GM12878 (cell line): Measurements from ENCODE around the gene TSHB. TPM values are rescaled to one million over a fixed set of nuclear protein-coding genes. Genes with fewer than 3 reads are reported as not detected.

Experiments used
- ATAC-seq: fragments of 200-7000 bp; cut with Tn5 transposase; 3 replicates; pipeline ENCODE4 v1.9.1; 2020; ENCODE audit warnings: mild to moderate bottlenecking, moderate library complexity
- BruUV-seq: library from RNA; stranded (reverse); fragments of 400-500 nt; replicated peaks from 2 replicates; lab custom pipeline; 2021; lab: Mats Ljungman, UMichigan
- CTCF ChIA-PET: fragments of 300-600 bp; sonication (Branson Sonifier 250); formaldehyde crosslinking; extraction: SDS; loops from one replicate; lab custom pipeline; 2021; ENCODE audit warnings: inconsistent platforms; lab: Yijun Ruan, JAX
- POLR2A ChIA-PET: fragments of 350-600 bp; formaldehyde crosslinking; extraction: SDS; loops from one replicate; lab custom pipeline; 2021; ENCODE audit warnings: inconsistent platforms; lab: Charles Lee
- RAD21 ChIA-PET: fragments of 300-600 bp; sonication (Branson Sonifier 250); formaldehyde crosslinking; loops from one replicate; lab custom pipeline; 2023; ENCODE audit warnings: antibody characterized with exemption; ENCODE audit not compliant: unreplicated experiment; lab: Charles Lee
- SMC1A ChIA-PET: fragments of 300-600 bp; sonication (Branson Sonifier 250); formaldehyde crosslinking; loops from one replicate; lab custom pipeline; 2023; ENCODE audit not compliant: unreplicated experiment, uncharacterized antibody; lab: Charles Lee
- DNase-seq: peaks from one replicate; pipeline ENCODE4 v3.0.0-alpha.2; 2011; ENCODE audit warnings: low read depth, low spot score
- FAIRE-seq: peaks from 3 replicates; lab custom pipeline; 2011; peaks lifted over from hg19 to GRCh38; lab: Jason Lieb, UNC
- H2AFZ ChIP-seq: 2 replicates; pipeline ENCODE4 v1.6.0; 2011; ENCODE audit warnings: low read depth, low read length, control low read depth; ENCODE audit not compliant: control insufficient read depth
- H3K27ac ChIP-seq: 2 replicates; pipeline ENCODE4 v1.5.1; 2011; ENCODE audit warnings: control low read depth; ENCODE audit not compliant: control insufficient read depth, insufficient read depth
- H3K27me3 ChIP-seq, 2 experiments: replicated peaks in 1 of 2; 2 replicates each; pipeline versions ENCODE4 v1.6.0 to v1.6.1; 2011; ENCODE audit warnings: low read length in 1 of 2; ENCODE audit not compliant: control insufficient read depth in 2 of 2, insufficient read depth in 2 of 2
- H3K36me3 ChIP-seq, 2 experiments: 2 replicates each; pipeline ENCODE4 v1.5.1; 2011; ENCODE audit warnings: low read length in 1 of 2; ENCODE audit not compliant: control insufficient read depth in 2 of 2, insufficient read depth in 2 of 2
- H3K4me1 ChIP-seq: 2 replicates; pipeline ENCODE4 v1.6.1; 2011; ENCODE audit warnings: mild to moderate bottlenecking, low read length, moderate library complexity, mixed read lengths; ENCODE audit not compliant: control insufficient read depth, insufficient read depth
- H3K4me2 ChIP-seq: 2 replicates; pipeline ENCODE4 v1.6.0; 2011; ENCODE audit warnings: control low read depth; ENCODE audit not compliant: control insufficient read depth, insufficient read depth
- H3K4me3 ChIP-seq: fragments of 200-600 bp; sonication (generic); 2 replicates; pipeline ENCODE4 v1.5.1; 2016
- H3K79me2 ChIP-seq: 2 replicates; pipeline ENCODE4 v1.6.0; 2011; ENCODE audit warnings: low read length; ENCODE audit not compliant: control insufficient read depth, insufficient read depth
- H3K9ac ChIP-seq: 2 replicates; pipeline ENCODE4 v1.8.0; 2011; ENCODE audit warnings: low read length, control low read depth, mixed read lengths; ENCODE audit not compliant: control insufficient read depth, insufficient read depth
- H3K9me3 ChIP-seq: replicated peaks from 3 replicates; pipeline ENCODE4 v1.5.1; 2011; ENCODE audit warnings: mild to moderate bottlenecking, low read length; ENCODE audit not compliant: control insufficient read depth, insufficient read depth
- H4K20me1 ChIP-seq: 2 replicates; pipeline ENCODE4 v1.6.0; 2011; ENCODE audit not compliant: control insufficient read depth, insufficient read depth
- CEBPB ChIP-seq, 2 experiments: fragments of 150-350 bp in 1 of 2; IDR thresholded peaks; 2 replicates each; pipeline ENCODE4 v1.6.1; 2012 to 2014; ENCODE audit warnings: low read depth in 2 of 2, low read length in 2 of 2, borderline replicate concordance in 1 of 2, inconsistent platforms in 1 of 2
- DPF2 ChIP-seq: fragments of 450-650 bp; IDR thresholded peaks from 2 replicates; pipeline ENCODE4 v1.6.1; 2017; ENCODE audit warnings: mild to moderate bottlenecking
- IKZF2 ChIP-seq, 2 experiments: fragments of 450-650 bp; IDR thresholded peaks; 2 replicates each; pipeline ENCODE4 v1.6.1; 2017; ENCODE audit warnings: mild to moderate bottlenecking in 2 of 2, moderate library complexity in 2 of 2
- JUND ChIP-seq: IDR thresholded peaks from 2 replicates; pipeline ENCODE4 v1.6.1; 2012; ENCODE audit warnings: low read depth, mild to moderate bottlenecking, low read length, improper control_type of control experiment, moderate library complexity
- KAT2A ChIP-seq: conservative IDR thresholded peaks from 2 replicates; pipeline ENCODE4 v1.6.1; 2011; ENCODE audit warnings: low read depth, low read length; ENCODE audit not compliant: control insufficient read depth
- SIX5 ChIP-seq: IDR thresholded peaks from 2 replicates; pipeline ENCODE4 v1.6.1; 2011; ENCODE audit warnings: mild to moderate bottlenecking, low read depth, low read length, moderate library complexity; ENCODE audit not compliant: severe bottlenecking
- SMAD1 ChIP-seq: fragments of 450-650 bp; IDR thresholded peaks from 2 replicates; pipeline ENCODE4 v1.6.1; 2018; ENCODE audit warnings: mild to moderate bottlenecking, low read depth; ENCODE audit not compliant: partially characterized antibody
- SUZ12 ChIP-seq: fragments of 200-600 bp; sonication (generic); IDR thresholded peaks from one replicate; pipeline ENCODE4 v1.6.1; 2018; ENCODE audit warnings: antibody characterized with exemption, mild to moderate bottlenecking; ENCODE audit not compliant: unreplicated experiment
- USF2 ChIP-seq: IDR thresholded peaks from 2 replicates; pipeline ENCODE4 v1.6.1; 2011; ENCODE audit warnings: low read depth, low read length, improper control_type of control experiment, borderline replicate concordance
- ZBTB4 ChIP-seq: fragments of 450-650 bp; formaldehyde crosslinking; IDR thresholded peaks from 2 replicates; pipeline ENCODE4 v1.4.0; 2022; ENCODE audit warnings: mild to moderate bottlenecking, moderate library complexity
- ZNF592 ChIP-seq: fragments of 450-650 bp; IDR thresholded peaks from 2 replicates; pipeline ENCODE4 v1.6.1; 2017; ENCODE audit warnings: mild to moderate bottlenecking, moderate library complexity
- WGBS: methylation state at CpG from one replicate; pipeline ENCODE4 v1.1.6; 2016; ENCODE audit warnings: low lambda C conversion rate; ENCODE audit not compliant: insufficient replicate concordance, insufficient coverage; ENCODE audit errors: missing lambda C conversion rate; 5-methylcytosine and 5-hydroxymethylcytosine counted together
- in situ Hi-C: fragments of 300-500 bp; cut with MboI; formaldehyde crosslinking; loops from 9 replicates; pipeline ENCODE4 v1.14.3; 2018; ENCODE audit warnings: mixed read lengths
- intact Hi-C: fragments of 100-400 bp; cut with micrococcal nuclease; formaldehyde crosslinking; loops from one replicate; pipeline ENCODE4 v1.14.2; 2022; ENCODE audit not compliant: unreplicated experiment
- polyA plus RNA-seq, 11 experiments: library from polyadenylated mRNA; depleted of rRNA in 4 of 11; unstranded in 6 of 11; stranded (reverse) in 5 of 11; fragments of >200 nt; fragmentation: Nextera tagmentation in 4 of 11; fragmentation: Illumina TruSeq in 1 of 11; extraction: Ambion mirVana in 4 of 11; extraction: Trizol in 1 of 11; gene quantifications; 1 replicate in 1 of 11; 2 replicates in 10 of 11; pipeline versions ENCODE4 v1.2.1 to v1.2.3, GENCODE V29; 2011 to 2016; ENCODE audit warnings: inconsistent platforms in 2 of 11, missing spikeins in 2 of 11, low read depth in 1 of 11
- total RNA-seq, 4 experiments: library from RNA; depleted of rRNA in 3 of 4; stranded (reverse); fragments of >200 nt in 3 of 4; fragmentation: Illumina TruSeq in 1 of 4; extraction: Trizol in 1 of 4; gene quantifications; 2 replicates each; pipeline versions ENCODE4 v1.2.1 to v1.2.3, GENCODE V29; 2013 to 2021

The TSHB gene
- total and polyA plus RNA-seq, 10 of the 15 experiments (the other 5 are each of a cell fraction or from before 2014, with no cell fraction given): not detected

- no peaks in the 10 kb centered on the region for H3K27me3 ChIP-seq
- H4K20me1 ChIP-seq: no peaks in the 10 kb centered on the region
- no peak for FAIRE-seq
- ATAC-seq: peak; percentile 98
- CTCF ChIA-PET: interaction anchor here (0.8 to 1.9 kb wide), 3 partner anchors 10 to 26 kb away, joined by 3 to 12 read pairs (median 3); no protein-coding TSS in a partner anchor
- intact Hi-C loops: no loop called here
- 3% methylated on average over 7 of the region's 7 CpGs for WGBS
- BruUV-seq: no TSS peak
- no peaks in the 10 kb centered on the region for H3K79me2 ChIP-seq
- no peaks in the 10 kb centered on the region for H3K36me3 ChIP-seq
- no peak overlapping the region; the same call in 1 of the 2 replicates for H2AFZ ChIP-seq
- peak; percentile 23 for DNase-seq
- in situ Hi-C loops: no loop called here
- no peaks in the 10 kb centered on the region for H3K9me3 ChIP-seq
- no peak overlapping the region for H3K27ac ChIP-seq
- H3K4me1 ChIP-seq: no peaks in the 10 kb centered on the region
- RAD21 ChIA-PET: no interaction called here
- POLR2A ChIA-PET: no interaction called here
- H3K4me2 ChIP-seq: no peak overlapping the region
- SMC1A ChIA-PET: interaction anchor here (0.6 to 1.9 kb wide), 4 partner anchors 11 to 49 kb away, joined by 4 to 6 read pairs (median 4); no protein-coding TSS in a partner anchor
- no peak overlapping the region for H3K4me3 ChIP-seq
- no peak overlapping the region for H3K9ac ChIP-seq
- TF ChIP-seq KAT2A: no peak
- TF ChIP-seq ZNF592: no peak
- no peak for TF ChIP-seq SUZ12
- TF ChIP-seq DPF2: 0 out of 2 replicates have a peak, but pooled peaks have one; percentile 43
- no peak for TF ChIP-seq ZBTB4 (CRISPR knock-in tag)
- TF ChIP-seq SMAD1: no peak
- TF ChIP-seq SIX5: no peak
- TF ChIP-seq JUND: no peak
- TF ChIP-seq CEBPB (IDR thresholded peaks at IDR 0.05; ENCODE audit: borderline replicate concordance in 1 of 2, low read depth in 2 of 2, low read length in 2 of 2): no peak
- no peak for TF ChIP-seq USF2
- TF ChIP-seq IKZF2 (IDR thresholded peaks at IDR 0.05): peak in 1 of 2 experiments; percentile 23; a peak in 1 of 4 replicates
Measured at GRCh38 chr1:115062542-115063004, 32.9 kb downstream of the TSHB start.
